MG63 (cell line): ENCODE results near the gene PI4KA. TPM values are rescaled to one million over a fixed set of nuclear protein-coding genes. Genes with fewer than 3 reads are reported as not detected.

Experiments used
- DNase-seq: peaks from one replicate; pipeline ENCODE4 v3.0.0-alpha.2; 2020
- H3K27me3 ChIP-seq: fragments of 250-450 bp; sonication (Bioruptor Pico); 2 replicates; pipeline ENCODE4 v1.5.1; 2020; ENCODE audit warnings: mild to moderate bottlenecking, moderate library complexity
- H3K36me3 ChIP-seq: fragments of 250-450 bp; sonication (Bioruptor Pico); 2 replicates; pipeline ENCODE4 v1.5.1; 2020; ENCODE audit warnings: mild to moderate bottlenecking, moderate library complexity
- H3K4me3 ChIP-seq: fragments of 250-450 bp; sonication (Bioruptor Pico); 2 replicates; pipeline ENCODE4 v1.5.1; 2020; ENCODE audit warnings: mild to moderate bottlenecking, moderate library complexity
- H3K9me3 ChIP-seq: fragments of 250-450 bp; sonication (Bioruptor Pico); 2 replicates; pipeline ENCODE4 v1.5.1; 2020; ENCODE audit warnings: mild to moderate bottlenecking, moderate library complexity
- total RNA-seq: library from RNA; depleted of rRNA; stranded (reverse); fragments of >200 nt; shearing (Covaris generic); gene quantifications from 2 replicates; pipeline ENCODE4 v1.2.3, GENCODE V29; 2014; ENCODE audit warnings: low replicate concordance

The PI4KA gene
- total RNA-seq, 1 experiment from 2014 or later, result 24.3 TPM

DNA sequence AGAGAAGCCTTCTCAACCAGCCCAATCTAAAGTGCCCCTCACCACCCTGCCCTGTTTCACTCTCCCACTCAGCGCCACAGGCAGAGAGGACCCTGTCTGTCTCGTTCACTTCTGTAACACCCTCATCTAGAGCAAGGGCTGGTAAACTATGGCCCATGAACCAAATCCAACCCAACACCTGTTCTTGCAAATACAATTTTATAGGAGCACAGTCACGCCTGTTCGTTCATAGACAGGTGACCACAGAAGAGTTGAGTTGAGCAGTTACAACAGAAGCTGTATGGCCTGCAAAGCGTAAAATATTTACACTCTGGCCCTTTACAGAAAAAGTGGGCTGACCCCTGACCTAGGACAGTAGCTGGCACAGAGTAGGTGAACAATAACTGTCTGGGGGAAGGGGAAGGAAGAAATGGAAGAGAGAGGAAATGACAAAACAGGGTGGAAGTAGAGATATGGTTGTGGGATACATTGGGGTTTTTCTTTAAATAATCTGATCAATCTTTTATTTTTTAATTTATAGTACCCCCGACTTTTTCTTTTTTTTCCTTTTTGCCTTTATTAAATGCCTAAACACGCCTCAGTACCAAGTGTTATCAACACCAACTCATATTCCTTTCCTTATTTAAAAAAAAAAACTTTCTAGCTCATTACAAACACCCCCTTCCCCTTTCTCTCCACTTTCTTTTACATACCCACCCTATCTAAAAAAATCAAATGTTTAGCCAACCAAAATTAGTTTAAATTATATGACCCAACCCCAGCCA is 63.8 kb downstream of the PI4KA start:
- Histone ChIP-seq H3K9me3 (no peaks in the 10 kb centered on the region), H3K27me3 (no peaks in the 10 kb centered on the region), H3K36me3 (peaks cover 17% of the 10 kb centered on the region), H3K4me3 (no peak overlapping the region)
- DNase-seq, result no peak

DNA sequence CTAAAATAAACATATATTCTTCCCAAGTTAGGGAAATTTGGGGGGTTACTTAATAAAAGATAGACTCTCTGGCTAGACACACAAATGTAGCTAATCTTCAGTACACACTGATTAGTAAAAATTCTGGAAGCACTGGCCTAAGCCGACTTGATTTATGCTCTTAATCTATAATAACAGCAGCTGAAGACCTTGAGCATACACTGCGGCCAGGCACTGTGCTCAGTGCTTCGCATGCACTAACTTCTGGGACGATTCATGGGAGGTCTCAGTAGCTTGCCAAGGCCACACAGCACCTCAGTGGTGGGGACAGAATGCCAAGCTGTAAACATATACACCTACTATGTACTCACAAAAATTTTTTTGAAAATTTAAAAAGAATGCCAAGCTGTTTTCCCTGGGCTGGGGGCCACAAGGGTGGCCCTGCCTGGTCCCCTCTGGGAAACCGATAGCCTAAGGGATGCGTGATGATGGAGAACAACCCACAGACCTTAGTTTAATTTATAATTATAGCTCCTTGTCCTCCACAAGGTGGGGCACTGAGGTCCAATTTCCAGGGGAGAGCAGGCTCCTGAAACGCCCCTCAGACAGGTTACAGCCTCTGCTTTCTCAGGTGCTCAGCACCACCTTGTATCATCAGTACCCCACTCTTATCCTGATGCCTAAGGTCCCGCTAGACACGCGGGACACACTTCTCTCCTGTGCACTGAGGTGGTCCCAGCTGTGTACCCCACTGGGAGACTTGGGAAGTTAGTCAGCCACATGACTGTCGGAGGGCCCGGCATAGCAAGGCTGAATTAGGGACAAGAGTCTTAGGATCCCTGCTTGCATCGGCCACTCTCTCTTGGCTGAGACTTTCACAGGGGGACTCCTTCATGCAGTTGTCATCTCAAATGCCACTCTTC is 64.6 kb downstream of the PI4KA start:
- DNase-seq, result no peak

GRCh38 chr22:20792966-20793728 is 65.5 kb downstream of the PI4KA start:
- no peak for DNase-seq
- Histone ChIP-seq H3K27me3 (no peaks in the 10 kb centered on the region), H3K9me3 (no peaks in the 10 kb centered on the region), H3K4me3 (no peak overlapping the region), H3K36me3 (peaks cover 16% of the 10 kb centered on the region)

More for the DNA sequence above, 64.6 kb downstream of the PI4KA start:
- H3K27me3 ChIP-seq, result no peaks in the 10 kb centered on the region
- no peaks in the 10 kb centered on the region for H3K9me3 ChIP-seq
- H3K4me3 ChIP-seq, result no peak overlapping the region
- H3K36me3 ChIP-seq, result peaks cover 16% of the 10 kb centered on the region

DNA sequence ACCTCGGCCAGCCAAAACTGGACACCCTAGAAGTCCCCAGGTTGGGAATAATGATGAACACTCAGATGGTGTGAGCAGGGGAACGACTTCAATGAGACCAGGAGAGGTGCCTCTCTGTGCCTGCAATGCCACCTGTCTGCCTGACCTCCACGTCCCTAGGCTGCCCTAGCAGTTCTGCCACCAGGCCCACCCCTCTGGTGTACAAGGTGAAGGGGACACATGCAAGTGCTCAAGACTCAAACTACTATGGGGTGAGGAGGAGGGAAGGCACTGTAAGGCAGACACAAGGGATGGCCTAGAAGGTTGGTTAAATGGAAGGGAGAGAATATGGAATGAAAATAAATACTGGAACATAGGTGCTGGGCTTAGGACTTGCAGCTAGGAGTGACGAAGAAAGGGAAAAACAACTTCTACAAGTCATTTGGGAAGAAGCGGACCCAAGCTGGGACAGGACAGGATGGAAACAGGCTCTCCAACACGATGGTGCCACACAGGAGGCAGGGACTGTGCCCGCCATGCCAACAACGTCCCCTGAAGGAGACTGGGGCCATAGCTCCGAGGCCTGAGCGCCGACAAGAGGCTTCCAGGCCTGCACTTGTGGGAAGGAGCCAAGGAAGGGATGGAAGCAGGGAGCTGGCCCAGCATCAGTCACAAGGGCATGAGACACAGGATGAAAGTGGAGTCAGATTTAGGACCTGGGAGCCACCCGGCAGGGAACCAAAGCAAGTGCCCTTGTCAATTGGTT is 66.2 kb downstream of the PI4KA start:
- peaks cover 16% of the 10 kb centered on the region for H3K36me3 ChIP-seq
- DNase-seq, result no peak
- no peaks in the 10 kb centered on the region for H3K27me3 ChIP-seq
- no peaks in the 10 kb centered on the region for H3K9me3 ChIP-seq
- H3K4me3 ChIP-seq, result no peak overlapping the region

DNA sequence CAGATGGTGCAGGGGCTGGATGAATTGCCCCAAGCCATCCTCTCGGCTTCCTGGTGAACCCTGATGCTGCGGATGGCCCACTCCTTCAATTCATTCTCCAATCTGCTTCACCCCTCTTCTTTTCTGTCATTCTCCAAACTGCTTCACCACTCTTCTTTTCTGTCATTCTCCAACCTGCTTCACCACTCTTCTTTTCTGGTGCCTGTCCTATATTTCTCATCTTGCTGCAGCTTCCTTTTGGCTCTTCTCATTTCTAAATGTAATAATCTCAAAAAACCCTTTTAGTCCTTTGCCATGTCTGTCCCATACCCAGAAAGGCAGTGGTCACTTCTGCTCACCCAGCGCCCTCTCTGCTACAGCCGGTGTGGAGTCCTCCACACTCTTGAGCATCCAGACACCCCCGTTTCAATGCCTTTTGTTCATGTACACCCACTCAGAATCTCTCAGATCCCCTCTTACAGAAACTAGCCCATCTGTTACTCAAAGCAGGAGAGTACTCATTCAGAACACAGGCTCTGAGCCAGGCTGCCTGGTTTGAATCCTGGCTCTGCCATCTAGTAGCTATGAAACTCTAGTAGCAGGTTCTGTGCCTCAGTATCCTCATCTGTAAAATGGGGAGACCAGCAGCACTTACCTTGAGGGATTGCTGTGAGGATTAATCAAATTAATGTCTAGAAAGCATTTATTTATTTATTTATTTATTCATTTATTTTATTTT is 69.8 kb downstream of the PI4KA start:
- H3K4me3 ChIP-seq, result no peak overlapping the region
- peaks cover 10% of the 10 kb centered on the region for H3K36me3 ChIP-seq
- H3K27me3 ChIP-seq, result no peaks in the 10 kb centered on the region
- DNase-seq, result no peak
- H3K9me3 ChIP-seq, result no peaks in the 10 kb centered on the region

- no peak for DNase-seq
- H3K4me3 ChIP-seq, result no peak overlapping the region
- H3K36me3 ChIP-seq, result peaks cover 10% of the 10 kb centered on the region
- H3K27me3 ChIP-seq, result no peaks in the 10 kb centered on the region
- H3K9me3 ChIP-seq, result no peaks in the 10 kb centered on the region
Observed at GRCh38 chr22:20787746-20788626, 70.6 kb downstream of the PI4KA start.

GRCh38 chr22:20787223-20787622 is 71.4 kb downstream of the PI4KA start:
- Histone ChIP-seq H3K4me3 (no peak overlapping the region), H3K36me3 (peaks cover 10% of the 10 kb centered on the region), H3K27me3 (no peaks in the 10 kb centered on the region), H3K9me3 (no peaks in the 10 kb centered on the region)
- no peak for DNase-seq

GRCh38 chr22:20786536-20786979 is 72.1 kb downstream of the PI4KA start:
- no peak for DNase-seq
- H3K4me3 ChIP-seq, result no peak overlapping the region
- no peaks in the 10 kb centered on the region for H3K27me3 ChIP-seq
- H3K9me3 ChIP-seq, result no peaks in the 10 kb centered on the region
- H3K36me3 ChIP-seq, result peaks cover 10% of the 10 kb centered on the region

DNA sequence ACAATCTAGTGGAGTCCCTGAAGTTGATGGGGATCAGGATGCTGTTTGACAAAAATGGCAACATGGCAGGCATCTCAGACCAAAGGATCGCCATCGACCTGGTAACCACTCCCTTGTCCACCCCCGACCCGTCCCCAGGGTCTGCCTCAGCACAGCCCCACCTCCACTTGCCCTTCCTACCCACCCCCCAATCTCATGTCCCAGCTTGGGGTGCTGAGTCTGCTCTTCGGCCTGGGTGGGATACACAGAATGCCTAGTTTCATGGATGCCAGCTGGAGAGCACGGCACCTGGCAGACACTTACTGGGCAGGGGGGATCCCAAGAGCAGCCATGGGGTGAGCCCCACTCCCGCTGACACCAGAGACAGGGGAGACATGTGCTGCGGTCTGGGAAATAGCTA is 72.6 kb downstream of the PI4KA start:
- no peaks in the 10 kb centered on the region for H3K27me3 ChIP-seq
- no peak overlapping the region for H3K4me3 ChIP-seq
- H3K36me3 ChIP-seq, result peaks cover 6% of the 10 kb centered on the region
- H3K9me3 ChIP-seq, result no peaks in the 10 kb centered on the region
- DNase-seq, result no peak

GRCh38 chr22:20785415-20785814 is 73.2 kb downstream of the PI4KA start:
- Histone ChIP-seq H3K9me3 (no peaks in the 10 kb centered on the region), H3K27me3 (no peaks in the 10 kb centered on the region), H3K36me3 (peaks cover 5% of the 10 kb centered on the region), H3K4me3 (no peak overlapping the region)
- DNase-seq, result no peak

DNA sequence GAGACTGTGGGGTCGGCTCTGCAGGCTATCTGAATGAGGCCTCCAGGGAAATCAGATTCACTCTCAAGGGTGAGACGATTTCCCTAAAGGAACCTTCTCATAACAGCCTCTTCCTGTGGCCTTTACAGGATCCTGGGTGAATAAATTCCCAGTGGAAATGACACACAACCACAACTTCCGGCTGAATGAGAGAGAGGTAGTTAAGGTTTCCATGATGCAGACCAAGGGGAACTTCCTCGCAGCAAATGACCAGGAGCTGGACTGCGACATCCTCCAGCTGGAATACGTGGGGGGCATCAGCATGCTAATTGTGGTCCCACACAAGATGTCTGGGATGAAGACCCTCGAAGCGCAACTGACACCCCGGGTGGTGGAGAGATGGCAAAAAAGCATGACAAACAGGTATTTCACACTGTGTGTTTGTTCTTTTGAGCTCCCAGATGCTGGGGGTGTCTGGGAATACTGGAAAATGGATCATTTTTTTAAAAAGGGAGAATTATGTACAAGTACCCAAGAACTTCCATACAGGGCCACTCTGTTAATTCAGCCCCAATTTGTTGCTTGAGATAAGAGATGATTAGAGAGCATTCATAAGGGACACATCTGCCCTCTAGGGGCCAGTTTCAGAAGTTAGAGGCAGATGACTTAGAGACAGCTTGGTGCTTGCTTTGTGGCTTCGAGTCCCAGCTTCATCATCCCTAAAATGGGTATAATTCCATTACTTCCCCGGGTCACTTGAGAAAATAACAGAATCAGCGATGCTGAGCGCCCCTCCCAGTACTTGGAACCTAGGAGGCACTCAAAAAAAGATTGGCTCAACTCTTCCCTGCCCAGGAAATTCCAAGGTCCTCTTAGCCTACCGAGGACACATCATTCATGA is 74.5 kb downstream of the PI4KA start:
- Histone ChIP-seq H3K9me3 (no peaks in the 10 kb centered on the region), H3K27me3 (no peaks in the 10 kb centered on the region), H3K4me3 (no peak overlapping the region), H3K36me3 (peaks cover 8% of the 10 kb centered on the region)
- no peak for DNase-seq

- Histone ChIP-seq H3K9me3 (no peaks in the 10 kb centered on the region), H3K27me3 (no peaks in the 10 kb centered on the region), H3K4me3 (no peak overlapping the region), H3K36me3 (peaks cover 11% of the 10 kb centered on the region)
- DNase-seq, result no peak
Observed at GRCh38 chr22:20783300-20783673, 75.3 kb downstream of the PI4KA start.

- H3K4me3 ChIP-seq, result no peak overlapping the region
- H3K9me3 ChIP-seq, result no peaks in the 10 kb centered on the region
- no peak for DNase-seq
- peaks cover 11% of the 10 kb centered on the region for H3K36me3 ChIP-seq
- no peaks in the 10 kb centered on the region for H3K27me3 ChIP-seq
Observed at GRCh38 chr22:20782596-20783299, 75.9 kb downstream of the PI4KA start.

DNA sequence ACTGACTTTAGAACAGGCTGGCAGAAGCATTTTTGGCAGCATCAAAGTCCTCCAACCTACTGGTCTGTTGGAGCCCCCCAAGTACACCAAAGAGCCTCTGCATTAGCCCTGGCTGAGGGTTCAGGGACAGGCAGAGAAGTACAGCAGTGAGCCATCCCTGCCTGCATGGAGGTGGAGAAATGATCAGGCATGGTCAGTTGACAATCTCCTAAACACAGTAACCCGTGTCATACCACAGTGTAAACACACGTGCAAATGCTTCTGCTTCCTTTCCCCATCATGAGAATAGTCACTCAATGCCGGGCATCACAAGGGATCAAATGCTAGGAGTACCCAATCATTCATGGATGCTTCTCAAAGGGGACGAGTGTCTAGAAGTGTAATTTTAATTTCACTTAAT is 76.5 kb downstream of the PI4KA start:
- DNase-seq, result no peak
- H3K36me3 ChIP-seq, result peaks cover 11% of the 10 kb centered on the region
- H3K4me3 ChIP-seq, result no peak overlapping the region
- no peaks in the 10 kb centered on the region for H3K9me3 ChIP-seq
- H3K27me3 ChIP-seq, result no peaks in the 10 kb centered on the region
